PC-3 (cell line): ENCODE results near the gene CAPN8. TPM values are rescaled to one million over a fixed set of nuclear protein-coding genes. Genes with fewer than 3 reads are reported as not detected.

Experiments used
- ATAC-seq: fragments of 200-7000 bp; cut with Tn5 transposase; 2 replicates; pipeline ENCODE4 v1.9.1; 2020; ENCODE audit warnings: mild to moderate bottlenecking, moderate library complexity
- BruUV-seq: library from RNA; stranded (reverse); fragments of 400-500 nt; replicated peaks from 2 replicates; lab custom pipeline; 2021; lab: Mats Ljungman, UMichigan
- CTCF ChIA-PET: fragments of 300-600 bp; sonication (Branson Sonifier 250); formaldehyde crosslinking; loops from one replicate; lab custom pipeline; 2022; ENCODE audit warnings: antibody characterized with exemption; lab: Charles Lee
- POLR2A ChIA-PET: fragments of 300-600 bp; sonication (Branson Sonifier 250); formaldehyde crosslinking; loops from one replicate; lab custom pipeline; 2022; ENCODE audit warnings: antibody characterized with exemption; ENCODE audit not compliant: unreplicated experiment; lab: Charles Lee
- DNase-seq: peaks from one replicate; pipeline ENCODE4 v3.0.0-alpha.2; 2015
- H2AFZ ChIP-seq: fragments of 300-600 bp; sonication (generic); 2 replicates; pipeline ENCODE4 v1.6.0; 2016; ENCODE audit warnings: antibody characterized with exemption, low read length
- H3F3A ChIP-seq: fragments of 300-600 bp; sonication (generic); one replicate; pipeline ENCODE4 v1.6.0; 2017; ENCODE audit warnings: antibody characterized with exemption, low read length, control low read depth, mild to moderate bottlenecking; ENCODE audit not compliant: unreplicated experiment
- H3K27ac ChIP-seq: fragments of 300-600 bp; sonication (generic); 2 replicates; pipeline ENCODE4 v1.5.1; 2016; ENCODE audit warnings: mild to moderate bottlenecking, low read length
- H3K27me3 ChIP-seq: fragments of 300-600 bp; sonication (generic); 2 replicates; pipeline ENCODE4 v1.6.1; 2016; ENCODE audit warnings: low read length, mixed read lengths
- H3K36me3 ChIP-seq: fragments of 300-600 bp; sonication (generic); 2 replicates; pipeline ENCODE4 v1.6.1; 2016; ENCODE audit warnings: low read depth, mixed run types, low read length, mixed read lengths
- H3K4me1 ChIP-seq: fragments of 300-600 bp; sonication (generic); 2 replicates; pipeline ENCODE4 v1.5.1; 2016; ENCODE audit warnings: low read length; ENCODE audit not compliant: insufficient read depth
- H3K4me2 ChIP-seq: fragments of 300-600 bp; sonication (generic); 2 replicates; pipeline ENCODE4 v1.6.0; 2016; ENCODE audit warnings: low read length
- H3K4me3 ChIP-seq: fragments of 300-600 bp; sonication (generic); 2 replicates; pipeline ENCODE4 v1.5.1; 2016; ENCODE audit warnings: mild to moderate bottlenecking, low read length, mixed read lengths
- H3K79me2 ChIP-seq: fragments of 300-600 bp; sonication (generic); 2 replicates; pipeline ENCODE4 v1.6.1; 2017; ENCODE audit warnings: low read length, mixed read lengths
- H3K9ac ChIP-seq: fragments of 300-600 bp; sonication (generic); 2 replicates; pipeline ENCODE4 v1.6.0; 2016; ENCODE audit warnings: mild to moderate bottlenecking, low read length
- H3K9me2 ChIP-seq: fragments of 300-600 bp; sonication (generic); replicated peaks from 2 replicates; pipeline ENCODE4 v1.6.1; 2016; ENCODE audit warnings: mixed run types, low read length, mixed read lengths
- H3K9me3 ChIP-seq: fragments of 300-600 bp; sonication (generic); 2 replicates; pipeline ENCODE4 v1.6.1; 2016; ENCODE audit warnings: low read length, mixed read lengths
- H4K20me1 ChIP-seq: fragments of 300-600 bp; sonication (generic); 2 replicates; pipeline ENCODE4 v1.6.1; 2016; ENCODE audit warnings: low read length, mixed read lengths
- CTCF ChIP-seq: fragments of 300-600 bp; sonication (generic); conservative IDR thresholded peaks from 2 replicates; pipeline ENCODE4 v1.5.1; 2017; ENCODE audit warnings: antibody characterized with exemption, low read depth, mild to moderate bottlenecking, low read length
- EZH2 ChIP-seq: fragments of 300-600 bp; sonication (generic); IDR thresholded peaks from one replicate; pipeline ENCODE4 v1.6.1; 2017; ENCODE audit warnings: antibody characterized with exemption, mild to moderate bottlenecking, low read length; ENCODE audit not compliant: unreplicated experiment
- EZH2phosphoT487 ChIP-seq: fragments of 300-600 bp; sonication (generic); IDR thresholded peaks from 2 replicates; pipeline ENCODE4 v1.6.1; 2018; ENCODE audit warnings: mild to moderate bottlenecking, antibody characterized with exemption, low read length, borderline replicate concordance
- intact Hi-C: fragments of 100-400 bp; cut with micrococcal nuclease; formaldehyde crosslinking; loops from 2 replicates; pipeline ENCODE4 v1.9.0; 2023
- total RNA-seq: library from RNA; depleted of rRNA; stranded (reverse); fragments of >200 nt; gene quantifications from 2 replicates; pipeline ENCODE4 v1.2.3, GENCODE V29; 2014

The CAPN8 gene
- total RNA-seq, 1 experiment from 2014 or later = 5.9 TPM

GRCh38 chr1:223712194-223712849, 46.8 kb upstream of the CAPN8 start, which contains the start of gene CAPN2:
Gene CAPN2 (plus strand): TSS chr1:223712539. CDS start chr1:223712641, 102 bp downstream.
- Histone ChIP-seq H4K20me1 (peaks cover 32% of the 10 kb centered on the region), H3K79me2 (peaks cover 58% of the 10 kb centered on the region), H2AFZ (peak within 1 kb of the TSS; percentile 63), H3K4me3 (peak within 1 kb of the TSS; percentile 92), H3F3A (peaks cover 19% of the 10 kb centered on the region), H3K9me3 (no peaks in the 10 kb centered on the region), H3K27ac (peak within 1 kb of the TSS; percentile 92), H3K9me2 (no peaks in the 10 kb centered on the region), H3K27me3 (no peaks in the 10 kb centered on the region), H3K4me1 (peaks cover 82% of the 10 kb centered on the region), H3K9ac (peak within 1 kb of the TSS; percentile 98), H3K4me2 (peak within 1 kb of the TSS; percentile 87), H3K36me3 (peaks cover 26% of the 10 kb centered on the region)
- DNase-seq = peak; percentile 96
- no TSS peak for BruUV-seq
- ChIA-PET POLR2A (interaction anchor here (2.2 kb wide), 1 partner anchor 11 kb away, joined by 14 read pairs; no protein-coding TSS in a partner anchor), CTCF (interaction anchor here (1.2 kb wide), 1 partner anchor 21 kb away, joined by 4 read pairs; no protein-coding TSS in a partner anchor)
- intact Hi-C loops = no loop called here
- no peak for TF ChIP-seq EZH2
- no peak for TF ChIP-seq EZH2phosphoT487
- TF ChIP-seq CTCF = peak; percentile 68
- peak; percentile 48 for ATAC-seq

- Histone ChIP-seq H3K4me3 (peak overlapping the region; percentile 92), H3K79me2 (peaks cover 53% of the 10 kb centered on the region), H3F3A (peaks cover 20% of the 10 kb centered on the region), H3K4me2 (peak overlapping the region; percentile 87), H3K36me3 (peaks cover 20% of the 10 kb centered on the region), H2AFZ (peak overlapping the region; percentile 63), H4K20me1 (peaks cover 26% of the 10 kb centered on the region), H3K9ac (peak overlapping the region; percentile 98), H3K27ac (peak overlapping the region; percentile 92), H3K9me2 (no peaks in the 10 kb centered on the region), H3K9me3 (no peaks in the 10 kb centered on the region), H3K4me1 (peaks cover 81% of the 10 kb centered on the region), H3K27me3 (no peaks in the 10 kb centered on the region)
- TF ChIP-seq EZH2phosphoT487 = no peak
- TF ChIP-seq CTCF = no peak
- TF ChIP-seq EZH2 = no peak
- ChIA-PET POLR2A (interaction anchor here (0.6 to 2.2 kb wide), 2 partner anchors 11 to 14 kb away, joined by 5 to 14 read pairs; no protein-coding TSS in a partner anchor), CTCF (interaction anchor here (1.2 kb wide), 1 partner anchor 22 kb away, joined by 4 read pairs; no protein-coding TSS in a partner anchor)
- DNase-seq (peak; percentile 47), ATAC-seq (no peak; the same call in 1 of the 2 replicates)
- intact Hi-C loops = loop anchor here (1.0 kb wide), 1 partner anchor 10 kb away; no protein-coding TSS in a partner anchor
- no TSS peak for BruUV-seq
These were observed 46.3 kb upstream of the CAPN8 start for GRCh38 chr1:223711747-223712193.
